ENCODE measurements around the gene F3. TPM values are rescaled to one million over a fixed set of nuclear protein-coding genes. Genes with fewer than 3 reads are reported as not detected.

F3 gene
- total RNA-seq, 1 donor from 2014 or later = 38.6 TPM

GRCh38 chr1:94552071-94552586 lies 10.6 kb upstream of the F3 start:
- no peak for DNase-seq

DNA sequence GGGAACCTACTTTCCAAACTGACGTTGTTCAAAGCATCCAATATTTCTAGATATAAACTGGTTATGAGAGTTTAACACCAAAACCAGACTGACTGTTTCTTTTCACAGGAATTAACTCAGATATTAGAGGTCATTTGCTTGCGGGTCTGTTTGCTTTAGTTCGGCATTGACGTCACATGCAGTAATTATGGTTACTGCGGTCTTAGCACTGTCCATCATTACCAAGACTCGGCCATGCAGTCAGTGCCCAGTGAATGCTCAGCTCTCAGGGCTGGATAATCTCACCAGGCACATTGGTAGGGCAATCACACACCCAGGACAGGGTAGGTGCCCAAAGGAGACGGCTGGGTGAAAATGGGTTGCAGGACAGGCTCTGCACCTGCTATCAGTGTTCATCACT lies 9.9 kb upstream of the F3 start:
- DNase-seq = no peak

DNA sequence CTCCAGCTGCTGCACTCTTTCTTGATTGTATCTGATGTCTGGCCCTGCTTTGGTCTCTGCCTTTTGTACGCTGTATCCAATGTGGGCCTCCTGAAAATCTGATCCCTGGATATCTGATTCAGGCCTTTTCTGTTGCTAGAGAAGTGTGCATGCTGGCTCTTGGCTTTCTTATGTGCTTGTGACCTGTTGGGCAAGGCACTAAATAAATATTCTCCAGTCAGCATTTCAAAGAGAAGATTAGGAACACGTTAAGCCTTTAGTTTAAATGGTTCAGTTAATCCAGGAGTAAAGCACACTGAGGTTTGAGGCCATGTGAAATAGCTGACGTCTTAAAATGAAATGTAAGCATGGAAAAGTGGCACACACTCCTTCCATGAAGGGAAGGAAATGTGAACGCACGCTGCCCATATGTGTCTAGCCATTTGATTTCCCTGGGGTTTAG lies 9.3 kb upstream of the F3 start:
- DNase-seq = no peak

DNA sequence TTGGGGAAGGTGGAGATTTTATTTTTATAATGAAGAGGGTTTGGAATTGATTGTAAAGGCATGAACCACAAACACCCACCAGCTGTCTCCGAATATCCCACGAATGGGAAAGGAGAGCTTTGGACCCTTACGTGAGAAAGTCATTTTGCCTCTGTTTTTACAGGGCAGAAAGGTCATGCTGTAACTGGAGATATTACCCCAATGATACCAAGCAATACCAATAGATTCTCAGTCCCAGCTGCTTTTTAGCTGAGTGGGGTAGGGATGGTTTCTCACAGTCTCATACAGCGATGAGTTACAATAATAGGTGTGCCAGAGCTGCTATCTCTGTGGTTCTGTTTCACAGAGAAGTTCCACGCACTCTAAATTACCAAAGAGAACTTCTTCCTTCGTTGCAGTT lies 8.8 kb upstream of the F3 start:
- no peak for DNase-seq

DNA sequence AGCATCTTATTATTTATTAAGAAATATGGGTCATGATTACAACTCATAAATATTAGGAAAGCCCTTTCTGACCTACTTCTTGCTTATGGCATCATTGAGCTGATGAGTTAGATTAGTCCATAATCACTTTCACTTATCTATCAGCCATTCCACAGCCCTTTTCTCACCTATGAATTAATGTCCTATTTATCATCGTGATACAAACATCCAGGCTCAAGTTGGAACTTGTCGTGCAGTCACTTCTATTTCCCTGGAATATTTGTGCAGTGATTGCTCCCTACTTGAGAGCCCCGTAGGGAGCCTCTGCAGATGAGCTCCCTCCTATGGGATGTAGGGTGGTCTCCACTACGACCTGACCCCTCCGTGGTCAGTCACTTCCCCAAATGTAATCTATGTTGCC lies 8.1 kb upstream of the F3 start:
- no peak for DNase-seq

DNA sequence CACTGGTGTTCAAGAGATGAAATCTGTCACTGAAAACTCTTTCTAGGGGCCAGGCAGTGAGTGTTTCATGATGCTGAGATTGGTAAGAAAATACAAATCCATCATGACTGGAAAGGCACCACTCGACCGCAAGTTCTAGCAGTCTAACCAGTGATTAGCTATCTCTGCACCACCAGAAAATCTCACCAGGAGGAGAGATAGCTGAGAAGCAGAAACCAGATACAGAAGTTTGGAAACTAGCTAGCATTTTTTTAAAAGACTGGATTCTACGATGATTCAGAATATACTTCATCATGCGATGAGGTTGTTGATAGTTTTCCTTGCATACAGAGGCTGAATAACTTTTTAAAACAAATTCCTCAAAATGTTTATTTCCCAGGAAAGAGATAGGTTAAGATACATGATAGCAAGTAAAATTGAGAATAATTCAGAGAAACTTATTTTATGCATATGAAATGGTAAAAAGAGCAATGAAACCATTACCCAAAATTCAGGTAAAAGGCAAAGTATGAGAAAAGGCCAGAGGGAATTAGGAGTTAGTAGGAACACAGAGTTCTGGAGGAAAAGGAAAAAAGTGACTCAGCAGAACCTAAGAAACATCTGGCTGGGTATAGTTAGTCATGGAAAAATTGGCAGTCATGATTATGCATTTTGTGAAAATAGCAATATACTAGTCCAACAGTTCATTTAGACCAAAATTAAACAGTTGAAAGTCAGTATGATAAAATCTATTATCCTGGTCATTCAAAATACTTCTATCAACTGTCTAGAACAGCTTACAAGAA lies 3.3 kb upstream of the F3 start:
- peak; percentile 28 for DNase-seq

DNA sequence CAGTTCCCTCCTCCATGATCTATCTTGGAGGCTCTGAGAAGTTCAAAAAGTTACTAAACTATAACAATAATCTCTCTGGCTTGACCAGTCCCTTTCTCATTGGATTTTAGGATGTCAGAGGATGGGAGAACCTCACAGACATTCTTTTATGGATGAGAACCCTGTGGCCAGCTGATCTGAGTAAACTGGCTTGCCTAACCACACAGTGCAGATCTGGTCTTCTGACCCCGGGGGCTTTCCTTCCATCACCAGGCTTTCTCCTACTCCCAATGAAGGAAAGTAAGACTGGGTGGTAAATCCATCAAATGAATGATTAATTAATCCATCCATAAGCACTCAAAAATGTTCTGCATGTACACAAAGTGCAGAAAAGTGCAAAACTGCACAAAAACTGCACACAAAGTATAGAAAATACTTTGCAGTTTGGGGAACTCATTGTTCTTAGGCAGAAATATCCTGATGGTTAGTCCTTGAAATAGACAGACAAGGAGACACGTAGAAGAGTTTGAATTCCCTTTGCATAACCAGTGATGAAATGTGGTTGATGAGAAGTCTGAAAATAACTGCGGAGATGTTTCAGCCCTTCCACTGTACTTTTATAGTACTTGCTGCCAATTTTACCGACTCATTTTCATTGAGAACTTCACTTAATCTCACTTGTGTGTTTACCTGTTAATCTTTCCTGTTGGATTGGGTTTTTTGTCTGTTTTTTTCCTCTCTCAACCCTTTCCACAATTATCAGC lies 2.5 kb upstream of the F3 start:
- DNase-seq = no peak

DNA sequence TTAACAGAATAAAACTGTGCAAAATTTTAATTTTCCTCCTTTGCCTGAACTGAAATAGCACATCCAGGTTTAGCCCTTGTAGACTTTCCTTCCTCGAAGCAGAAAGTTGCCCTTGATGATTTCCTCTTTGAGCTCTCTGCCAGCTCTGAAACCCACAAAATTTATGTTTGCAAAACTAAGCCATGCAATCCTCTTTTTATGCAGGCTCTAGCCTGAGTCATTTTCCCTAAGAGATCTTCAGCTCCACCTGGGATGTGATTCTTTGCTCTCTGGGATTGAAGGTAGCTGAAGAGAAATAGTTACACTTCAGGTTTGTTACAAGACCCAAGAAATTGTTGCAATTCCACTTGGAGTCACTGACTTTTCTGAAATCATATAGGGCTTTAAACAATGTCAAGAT lies 1.4 kb upstream of the F3 start:
- DNase-seq = no peak

DNA sequence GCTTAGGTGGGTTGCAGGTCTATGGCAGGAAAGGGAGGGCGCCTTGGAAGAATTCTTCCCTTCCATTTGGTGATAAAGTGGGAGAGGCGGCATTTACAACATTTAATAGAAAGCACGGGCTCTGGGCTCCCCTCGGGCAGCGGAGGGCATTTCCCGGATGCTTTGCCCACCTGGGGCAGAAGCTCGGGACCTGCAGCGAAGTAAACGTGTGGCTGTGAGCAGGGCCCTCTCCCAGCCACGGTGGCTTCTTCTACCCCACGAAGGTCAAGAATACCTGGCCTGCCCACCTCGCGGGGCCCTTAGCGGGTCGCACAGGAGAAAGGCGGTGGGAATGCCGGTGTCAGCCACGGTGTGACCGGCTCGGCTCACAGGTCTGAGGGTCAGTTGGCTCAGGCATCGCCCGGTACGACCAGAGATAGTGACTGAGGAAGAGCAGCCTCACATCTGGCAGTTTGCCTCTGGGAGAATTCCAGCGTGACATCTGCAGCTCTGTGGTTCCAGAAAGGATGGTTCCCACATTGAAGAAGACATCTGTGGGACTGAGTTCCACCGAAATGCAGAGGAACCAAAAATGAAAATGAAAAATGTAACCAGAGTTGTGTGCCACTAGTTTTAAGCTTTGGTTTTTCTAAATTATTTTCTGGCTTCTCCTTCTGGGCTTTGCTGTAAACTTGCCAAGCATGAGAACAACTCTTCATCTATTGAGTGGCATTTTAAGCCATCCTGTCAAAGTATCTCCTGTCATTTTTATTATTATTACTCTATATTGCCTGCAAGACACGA lies 720 bp upstream of the F3 start:
- peak; percentile 47 for DNase-seq

- no peak for DNase-seq
These were observed 916 bp downstream of the F3 start for GRCh38 chr1:94540440-94541245.

DNA sequence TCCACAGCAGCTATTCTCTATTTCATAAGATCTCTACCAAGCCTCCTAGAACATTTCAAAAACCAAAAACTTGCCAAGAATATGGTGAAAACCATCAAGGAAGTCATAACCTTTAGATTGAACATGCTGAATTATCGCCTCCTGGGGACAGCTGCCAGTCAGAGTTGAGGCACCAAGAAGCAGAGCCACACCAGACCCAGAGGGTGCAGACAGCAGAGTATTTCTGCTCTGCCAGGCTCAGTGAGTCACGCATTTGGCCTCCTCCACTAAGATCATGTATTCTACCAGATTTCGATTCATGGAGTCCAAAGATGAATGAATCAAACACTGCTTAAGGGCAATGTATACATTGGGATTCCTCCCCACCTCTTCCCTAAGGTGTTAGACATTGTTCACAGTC lies 2.1 kb downstream of the F3 start:
- no peak for DNase-seq

GRCh38 chr1:94538243-94538827 lies 3.2 kb downstream of the F3 start:
- no peak for DNase-seq

DNA sequence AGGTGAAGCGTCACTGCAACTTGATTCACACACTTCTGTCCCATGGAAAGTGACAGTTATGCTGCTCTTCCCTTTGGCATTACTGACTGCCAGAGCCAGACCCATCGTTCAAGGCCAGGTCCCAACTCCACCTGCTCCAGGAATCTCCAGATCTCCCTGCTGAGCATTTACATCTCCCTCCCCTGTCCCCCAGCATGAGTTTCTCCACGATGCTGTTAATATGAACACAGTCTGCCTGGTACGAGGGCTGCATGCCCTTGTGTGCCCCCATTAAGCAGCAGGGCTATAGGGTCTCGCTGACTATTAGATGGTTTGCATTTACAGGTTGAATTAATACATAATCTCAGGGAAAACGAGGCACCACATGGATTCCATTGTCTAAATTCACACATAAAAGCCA lies 4.3 kb downstream of the F3 start:
- no peak for DNase-seq

DNA sequence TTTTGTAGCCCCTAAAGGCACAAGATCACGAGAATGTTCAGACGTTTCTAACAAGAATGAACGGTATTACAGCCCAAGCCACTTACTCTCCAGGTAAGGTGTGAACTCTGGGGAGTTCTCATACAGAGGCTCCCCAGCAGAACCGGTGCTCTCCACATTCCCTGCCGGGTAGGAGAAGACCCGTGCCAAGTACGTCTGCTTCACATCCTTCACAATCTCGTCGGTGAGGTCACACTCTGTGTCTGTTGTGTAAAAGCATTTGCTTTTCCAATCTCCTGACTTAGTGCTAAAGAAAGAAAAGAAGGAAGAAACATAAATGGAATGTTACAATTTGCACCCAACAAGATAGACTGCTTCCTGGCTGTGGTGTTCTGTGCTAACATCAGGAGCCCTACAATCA lies 5.7 kb downstream of the F3 start:
- no peak for DNase-seq

DNA sequence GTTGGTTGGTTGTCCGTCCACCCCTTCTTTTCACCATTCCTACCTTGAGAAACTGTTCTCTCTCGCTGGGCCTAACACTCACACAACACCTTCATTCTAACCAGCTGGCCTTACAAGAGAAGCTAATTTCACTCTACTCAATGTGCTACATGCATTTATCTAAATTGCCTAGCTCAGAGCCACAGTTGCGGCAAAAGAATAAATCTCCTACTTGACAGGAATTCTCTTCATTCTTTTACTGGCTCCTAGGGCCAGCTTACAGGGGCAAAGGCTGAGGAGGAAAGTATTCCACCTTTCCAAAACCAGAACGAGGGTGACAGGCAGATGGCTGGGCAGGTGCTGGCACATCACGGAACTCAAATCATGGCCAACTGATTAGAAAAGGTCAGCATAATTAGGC lies 6.5 kb downstream of the F3 start:
- DNase-seq = no peak

DNA sequence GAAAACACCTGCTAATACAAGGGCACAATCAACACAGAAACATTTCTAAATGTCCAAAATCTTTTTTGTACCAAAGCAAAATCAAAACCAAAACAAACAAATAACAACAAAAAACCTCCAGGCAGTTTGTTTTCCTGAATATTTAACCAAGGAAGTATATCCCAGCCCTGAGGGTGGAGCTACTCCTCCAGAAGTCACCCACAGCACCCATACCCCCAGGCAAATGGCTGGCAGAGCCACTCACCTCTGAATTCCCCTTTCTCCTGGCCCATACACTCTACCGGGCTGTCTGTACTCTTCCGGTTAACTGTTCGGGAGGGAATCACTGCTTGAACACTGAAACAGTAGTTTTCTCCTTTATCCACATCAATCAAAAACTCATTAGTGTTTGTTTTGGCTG lies 9.5 kb downstream of the F3 start:
- no peak for DNase-seq

- no peak for DNase-seq
These were observed 9.9 kb downstream of the F3 start for GRCh38 chr1:94531664-94532063.

DNA sequence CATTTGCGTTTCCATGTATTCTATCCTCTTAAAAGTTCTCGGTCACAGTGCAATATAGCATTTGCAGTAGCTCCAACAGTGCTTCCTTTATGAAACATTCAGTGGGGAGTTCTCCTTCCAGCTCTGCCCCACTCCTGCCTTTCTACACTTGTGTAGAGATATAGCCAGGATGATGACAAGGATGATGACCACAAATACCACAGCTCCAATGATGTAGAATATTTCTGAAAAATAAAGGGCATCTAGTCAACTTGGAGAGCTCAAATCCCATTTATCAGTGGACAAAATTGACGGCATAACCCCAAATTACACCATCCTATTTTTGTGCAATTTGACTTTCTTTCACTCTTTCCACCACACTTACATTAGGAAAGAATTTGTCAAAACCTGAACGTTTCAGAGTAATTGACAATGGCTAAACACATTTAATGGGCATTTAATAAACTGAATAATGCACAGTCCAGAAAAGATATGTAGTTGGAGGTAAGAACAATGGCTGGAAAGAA lies 11.1 kb downstream of the F3 start:
- no peak for DNase-seq

DNA sequence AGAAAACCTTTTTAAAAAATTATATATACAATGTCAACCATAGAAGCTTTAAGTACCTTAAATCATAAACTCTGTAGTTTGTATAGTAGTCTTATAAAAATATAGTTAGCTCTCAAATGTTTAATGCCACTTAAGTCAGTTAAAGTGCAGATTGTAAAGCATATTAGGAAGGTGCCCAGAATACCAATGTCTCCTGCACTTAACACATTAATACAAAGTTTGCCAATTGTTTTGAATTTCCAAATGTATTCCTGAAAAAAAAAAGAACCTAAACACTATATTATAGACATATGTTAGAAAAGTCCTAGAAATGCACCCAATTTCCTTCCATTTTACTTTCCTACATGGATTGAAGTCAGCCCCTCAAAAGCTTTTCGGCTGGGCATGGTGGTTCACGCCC lies 12.1 kb downstream of the F3 start:
- no peak for DNase-seq

- DNase-seq = no peak
These were observed 12.7 kb downstream of the F3 start for GRCh38 chr1:94528826-94529225.

- no peak for DNase-seq
These were observed 13.3 kb downstream of the F3 start for GRCh38 chr1:94528299-94528698.
